Mesenchymal stem cell (in vitro differentiated cells and primary cell): Measurements from ENCODE around the gene MAST2.

Source experiments
- DNase-seq: peaks from one replicate; pipeline ENCODE4 v3.0.0-alpha.2; 2013
- H2AFZ ChIP-seq: one replicate; pipeline ENCODE4 v1.6.1; 2013; ENCODE audit warnings: low read depth, mild to moderate bottlenecking, control low read depth, inconsistent platforms, low read length, moderate library complexity
- H2AK5ac ChIP-seq: 2 replicates; pipeline ENCODE4 v1.6.1; 2013; ENCODE audit warnings: low read length, moderate library complexity, mild to moderate bottlenecking, inconsistent platforms; ENCODE audit not compliant: severe bottlenecking
- H2BK120ac ChIP-seq: one replicate; pipeline ENCODE4 v1.6.1; 2013; ENCODE audit warnings: low read depth, mild to moderate bottlenecking, inconsistent platforms, low read length, moderate library complexity
- H2BK12ac ChIP-seq, 2 experiments: one replicate each; pipeline ENCODE4 v1.6.1; 2013; ENCODE audit warnings: inconsistent platforms in 2 of 2, low read length in 2 of 2, mild to moderate bottlenecking in 2 of 2, moderate library complexity in 2 of 2, control low read depth in 1 of 2
- H2BK15ac ChIP-seq: one replicate; pipeline ENCODE4 v1.6.1; 2013; ENCODE audit warnings: mild to moderate bottlenecking, low read depth, inconsistent platforms; ENCODE audit not compliant: poor library complexity, severe bottlenecking
- H2BK5ac ChIP-seq: 2 replicates; pipeline ENCODE4 v1.6.1; 2013; ENCODE audit warnings: low read depth, mild to moderate bottlenecking, low read length, control low read depth, inconsistent platforms; ENCODE audit not compliant: poor library complexity, severe bottlenecking
- H3K14ac ChIP-seq, 2 experiments: one replicate each; pipeline ENCODE4 v1.6.1; 2013; ENCODE audit warnings: inconsistent platforms in 2 of 2, low read length in 2 of 2, control low read depth in 1 of 2, mild to moderate bottlenecking in 1 of 2, moderate library complexity in 1 of 2
- H3K18ac ChIP-seq, 2 experiments: one replicate each; pipeline ENCODE4 v1.6.1; 2013; ENCODE audit warnings: inconsistent platforms in 2 of 2, low read length in 2 of 2, control low read depth in 1 of 2, low read depth in 1 of 2, mild to moderate bottlenecking in 1 of 2
- H3K23ac ChIP-seq, 2 experiments: one replicate each; pipeline ENCODE4 v1.6.1; 2013; ENCODE audit warnings: inconsistent platforms in 2 of 2, low read length in 2 of 2, mild to moderate bottlenecking in 2 of 2, moderate library complexity in 2 of 2, control low read depth in 1 of 2
- H3K27ac ChIP-seq: 2 replicates; pipeline ENCODE4 v1.5.1; 2013; ENCODE audit warnings: mild to moderate bottlenecking, moderate library complexity, low read length, control low read depth, inconsistent platforms; ENCODE audit not compliant: poor library complexity, severe bottlenecking
- H3K27me3 ChIP-seq, 2 experiments: 2 replicates each; pipeline versions ENCODE4 v1.6.1 to v1.7.0; 2013; ENCODE audit warnings: low read length in 2 of 2, mild to moderate bottlenecking in 2 of 2, moderate library complexity in 2 of 2, control low read depth in 1 of 2, inconsistent platforms in 1 of 2; ENCODE audit not compliant: control insufficient read depth in 1 of 2, insufficient read depth in 1 of 2
- H3K36me3 ChIP-seq, 2 experiments: 2 replicates each; pipeline versions ENCODE4 v1.6.1 to v1.7.0; 2013; ENCODE audit warnings: low read length in 2 of 2, control low read depth in 1 of 2, inconsistent platforms in 1 of 2, low read depth in 1 of 2, mild to moderate bottlenecking in 1 of 2; ENCODE audit not compliant: insufficient read depth in 2 of 2, control insufficient read depth in 1 of 2
- H3K4ac ChIP-seq, 2 experiments: one replicate each; pipeline ENCODE4 v1.6.1; 2013; ENCODE audit warnings: inconsistent platforms in 2 of 2, low read length in 2 of 2, mild to moderate bottlenecking in 2 of 2, moderate library complexity in 2 of 2, control low read depth in 1 of 2, low read depth in 1 of 2
- H3K4me1 ChIP-seq: 2 replicates; pipeline ENCODE4 v1.6.1; 2013; ENCODE audit warnings: low read depth, low read length, control low read depth; ENCODE audit not compliant: control insufficient read depth, insufficient read depth
- H3K4me2 ChIP-seq: 2 replicates; pipeline ENCODE4 v1.6.1; 2013; ENCODE audit warnings: low read length, mild to moderate bottlenecking, inconsistent platforms; ENCODE audit not compliant: poor library complexity, severe bottlenecking
- H3K4me3 ChIP-seq, 2 experiments: 2 replicates each; pipeline versions ENCODE4 v1.5.1 to v1.7.0; 2013; ENCODE audit warnings: low read length in 2 of 2, mild to moderate bottlenecking in 2 of 2, control low read depth in 1 of 2, low read depth in 1 of 2; ENCODE audit not compliant: insufficient read depth in 1 of 2
- H3K79me1 ChIP-seq: replicated peaks from 2 replicates; pipeline ENCODE4 v1.6.1; 2013; ENCODE audit warnings: mild to moderate bottlenecking, control low read depth, low read length, inconsistent platforms; ENCODE audit not compliant: poor library complexity, severe bottlenecking
- H3K9ac ChIP-seq: 2 replicates; pipeline ENCODE4 v1.7.0; 2013; ENCODE audit warnings: mild to moderate bottlenecking, low read length, moderate library complexity
- H3K9me3 ChIP-seq: 2 replicates; pipeline ENCODE4 v1.7.0; 2013; ENCODE audit warnings: mild to moderate bottlenecking, low read length; ENCODE audit not compliant: control insufficient read depth
- H4K8ac ChIP-seq: one replicate; pipeline ENCODE4 v1.6.1; 2013; ENCODE audit warnings: inconsistent platforms, mild to moderate bottlenecking, low read length, moderate library complexity
- H4K91ac ChIP-seq: one replicate; pipeline ENCODE4 v1.6.1; 2013; ENCODE audit warnings: mild to moderate bottlenecking, low read length, inconsistent platforms
- WGBS: methylation state at CpG from one replicate; pipeline ENCODE4 v1.1.7; 2013; ENCODE audit warnings: mixed read lengths; 5-methylcytosine and 5-hydroxymethylcytosine counted together

The MAST2 gene

DNA sequence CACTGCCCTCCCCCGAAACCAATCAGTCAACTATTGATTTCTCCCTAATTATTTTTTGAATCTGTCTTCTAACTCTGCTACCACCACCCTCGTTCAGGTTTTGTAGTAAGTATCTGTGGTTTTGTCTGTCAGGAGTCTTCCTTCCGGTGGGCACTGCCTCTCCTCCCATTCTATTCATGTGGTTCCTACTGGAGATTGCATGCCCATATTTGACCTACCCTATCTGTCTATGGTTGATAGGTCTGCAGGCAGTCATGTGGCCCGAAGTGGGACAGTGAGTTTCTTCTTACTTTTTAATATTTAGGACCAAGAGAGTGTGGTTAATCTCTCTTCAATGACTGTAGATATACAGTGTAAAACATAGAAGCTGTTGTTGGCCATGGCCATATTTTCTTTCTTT, 17.8 kb upstream of the MAST2 start:
- Histone ChIP-seq H3K4me1 (no peaks in the 10 kb centered on the region), H2AFZ (no peak overlapping the region), H3K9ac (no peak overlapping the region), H3K27me3 (peaks cover 5 to 9% of the 10 kb centered on the region in 2 experiments), H3K4ac (no peak overlapping the region), H3K18ac (no peak overlapping the region), H2BK120ac (no peak overlapping the region), H3K4me3 (no peak overlapping the region), H3K14ac (no peak overlapping the region), H3K27ac (no peak overlapping the region), H4K91ac (no peak overlapping the region), H2BK5ac (no peak overlapping the region), H3K36me3 (no peaks in the 10 kb centered on the region), H3K23ac (no peak overlapping the region), H3K9me3 (no peaks in the 10 kb centered on the region), H3K4me2 (no peak overlapping the region), H3K79me1 (no peaks in the 10 kb centered on the region), H4K8ac (no peak overlapping the region), H2BK12ac (no peak overlapping the region), H2AK5ac (no peak overlapping the region), H2BK15ac (no peak overlapping the region)
- no peak for DNase-seq
- 100% methylated on average over 1 of the region's 4 CpGs for WGBS

DNA sequence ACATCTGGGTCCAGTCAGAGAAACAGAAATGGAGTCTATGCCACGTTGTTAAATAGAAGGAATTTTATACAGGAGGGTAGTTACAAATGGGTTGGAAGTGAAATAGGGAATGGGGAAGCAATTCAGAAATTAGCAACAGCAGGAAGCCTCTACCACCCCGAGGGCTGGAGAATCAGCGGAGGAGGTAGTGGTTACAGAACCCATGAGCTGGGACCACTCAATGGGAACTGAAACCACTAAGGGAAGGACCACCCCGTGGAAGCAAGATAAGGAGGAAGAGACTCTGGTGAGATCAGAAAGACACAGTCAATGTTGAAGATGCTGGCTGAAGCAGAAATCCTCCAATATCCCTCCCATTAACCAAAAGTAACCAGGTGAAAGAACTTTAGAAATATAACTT, 15.5 kb upstream of the MAST2 start:
- no peaks in the 10 kb centered on the region for H3K36me3 ChIP-seq
- 86% methylated on average over 4 of the region's 4 CpGs for WGBS
- H3K14ac ChIP-seq = no peak overlapping the region
- no peak for DNase-seq
- no peak overlapping the region for H3K4ac ChIP-seq
- H3K4me1 ChIP-seq = no peaks in the 10 kb centered on the region
- H3K23ac ChIP-seq = no peak overlapping the region
- no peak overlapping the region for H3K4me2 ChIP-seq
- H3K9me3 ChIP-seq = no peaks in the 10 kb centered on the region
- no peak overlapping the region for H3K9ac ChIP-seq
- H2BK12ac ChIP-seq = no peak overlapping the region
- H4K91ac ChIP-seq = no peak overlapping the region
- no peak overlapping the region for H4K8ac ChIP-seq
- H3K4me3 ChIP-seq = no peak overlapping the region
- no peak overlapping the region for H3K18ac ChIP-seq
- H2BK15ac ChIP-seq = no peak overlapping the region
- H3K27me3 ChIP-seq = no peaks in the 10 kb centered on the region
- H2AK5ac ChIP-seq = no peak overlapping the region
- H3K27ac ChIP-seq = no peak overlapping the region
- H2AFZ ChIP-seq = no peak overlapping the region
- no peak overlapping the region for H2BK120ac ChIP-seq
- H3K79me1 ChIP-seq = no peaks in the 10 kb centered on the region
- H2BK5ac ChIP-seq = no peak overlapping the region

GRCh38 chr1:45789601-45790000, 13.8 kb upstream of the MAST2 start:
- 79% methylated on average over 2 of the region's 2 CpGs for WGBS
- Histone ChIP-seq H2AFZ (no peak overlapping the region), H2BK15ac (no peak overlapping the region), H2BK5ac (no peak overlapping the region), H3K9me3 (no peaks in the 10 kb centered on the region), H3K27ac (no peak overlapping the region), H4K8ac (no peak overlapping the region), H3K79me1 (no peaks in the 10 kb centered on the region), H3K27me3 (no peaks in the 10 kb centered on the region), H3K23ac (no peak overlapping the region), H3K14ac (no peak overlapping the region), H3K18ac (no peak overlapping the region), H2BK120ac (no peak overlapping the region), H3K9ac (no peak overlapping the region), H4K91ac (no peak overlapping the region), H3K4ac (no peak overlapping the region), H3K4me2 (no peak overlapping the region), H3K4me3 (no peak overlapping the region), H3K36me3 (no peaks in the 10 kb centered on the region), H2BK12ac (no peak overlapping the region), H2AK5ac (no peak overlapping the region), H3K4me1 (no peaks in the 10 kb centered on the region)
- DNase-seq = no peak

DNA sequence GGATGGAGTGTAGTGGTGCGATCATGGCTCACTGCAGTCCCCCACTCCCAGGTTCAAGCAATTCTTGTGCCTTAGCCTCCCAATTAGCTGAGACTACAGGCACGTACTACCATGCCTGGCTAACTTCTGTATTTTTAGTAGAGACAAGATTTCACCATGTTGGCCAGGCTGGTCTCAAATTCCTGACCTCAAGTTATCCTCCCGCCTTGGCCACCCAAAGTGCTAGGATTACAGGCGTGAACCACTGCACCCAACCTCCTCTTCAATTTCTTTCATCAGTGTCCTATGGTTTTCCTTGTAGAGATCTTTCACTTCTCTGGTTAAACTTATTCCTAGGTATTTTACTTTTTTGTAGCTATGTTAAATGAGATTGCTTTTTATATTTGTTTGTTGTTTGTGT, 10.7 kb upstream of the MAST2 start:
- H3K9ac ChIP-seq = no peak overlapping the region
- no peak overlapping the region for H3K4me2 ChIP-seq
- H3K4me1 ChIP-seq = no peaks in the 10 kb centered on the region
- no peak overlapping the region for H2BK12ac ChIP-seq
- H3K36me3 ChIP-seq = no peaks in the 10 kb centered on the region
- no peak overlapping the region for H3K27ac ChIP-seq
- H3K9me3 ChIP-seq = no peaks in the 10 kb centered on the region
- no peak overlapping the region for H2BK120ac ChIP-seq
- H3K4ac ChIP-seq = no peak overlapping the region
- no peak overlapping the region for H3K14ac ChIP-seq
- no peak overlapping the region for H4K91ac ChIP-seq
- WGBS = 92% methylated on average over 4 of the region's 4 CpGs
- no peak overlapping the region for H3K4me3 ChIP-seq
- H3K23ac ChIP-seq = no peak overlapping the region
- no peak overlapping the region for H2BK15ac ChIP-seq
- H2AFZ ChIP-seq = no peak overlapping the region
- DNase-seq = no peak
- no peaks in the 10 kb centered on the region for H3K79me1 ChIP-seq
- H2BK5ac ChIP-seq = no peak overlapping the region
- no peak overlapping the region for H4K8ac ChIP-seq
- H3K18ac ChIP-seq = no peak overlapping the region
- no peaks in the 10 kb centered on the region for H3K27me3 ChIP-seq
- H2AK5ac ChIP-seq = no peak overlapping the region
